ENCODE results near the gene BTBD17.
A peak's percentile ranks its signal among the peaks of the same experiment; 100 is the strongest.

The BTBD17 gene

DNA sequence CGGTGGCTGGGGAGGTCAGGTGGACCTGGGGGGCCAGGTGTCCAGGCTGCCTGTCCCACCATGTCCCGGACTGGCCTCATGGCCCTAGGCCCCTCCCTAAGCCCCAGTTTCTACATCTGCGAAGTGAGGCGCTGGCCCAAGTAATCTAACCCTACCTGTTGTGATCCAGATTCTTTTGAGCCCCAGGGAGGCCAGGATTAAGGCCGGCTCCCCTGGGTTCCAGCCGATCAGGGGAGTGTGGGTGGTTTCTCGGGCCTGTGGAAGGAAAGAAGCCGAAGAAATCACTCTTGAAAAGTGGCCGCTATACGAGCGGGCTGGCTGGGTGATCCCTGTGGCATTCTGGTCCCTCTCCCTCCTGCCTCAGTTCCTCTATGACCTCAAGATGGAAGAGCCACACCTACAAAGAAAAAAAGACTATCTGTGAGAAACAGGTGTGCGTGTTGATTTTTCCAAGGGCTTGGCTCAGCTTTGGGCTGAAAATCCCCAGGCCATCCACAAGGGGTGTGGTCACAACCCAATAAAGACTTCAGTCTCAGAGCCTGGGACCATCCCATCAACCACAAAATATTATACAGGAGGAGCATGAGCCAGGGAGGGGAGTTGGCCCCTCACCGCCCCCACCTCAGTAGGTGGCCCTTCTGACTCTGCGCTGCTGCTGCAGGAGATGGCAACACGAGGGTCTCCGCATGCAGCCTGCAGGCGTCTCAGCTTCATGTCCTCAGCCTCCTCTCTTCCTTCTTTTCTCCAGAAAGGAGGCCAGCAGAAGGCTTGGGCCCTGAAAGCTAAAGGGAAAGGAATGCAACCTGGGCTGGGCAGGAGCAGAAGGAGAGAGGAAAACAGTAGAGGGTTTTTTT, 25.9 kb upstream of the BTBD17 start:
- DNase-seq = no peak

DNA sequence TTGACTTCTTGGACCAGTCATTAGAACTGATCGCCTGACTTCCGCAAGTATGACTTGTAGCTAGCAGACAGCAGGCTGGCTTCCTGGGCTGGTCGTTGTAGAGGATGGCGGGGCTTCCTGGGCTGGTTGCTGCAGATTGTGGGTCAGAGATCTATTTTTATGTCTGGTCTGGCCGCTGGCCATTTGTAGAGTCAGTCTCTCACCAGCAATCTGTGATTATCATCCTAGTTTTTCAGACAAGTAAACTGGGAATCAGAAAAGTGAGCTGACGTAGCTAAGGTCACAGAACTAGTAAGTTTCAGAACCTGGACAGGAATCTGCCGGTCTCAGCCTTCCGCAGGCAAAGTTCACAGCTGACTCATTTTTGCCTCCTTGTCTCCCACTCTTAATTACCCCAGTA, 24.7 kb upstream of the BTBD17 start:
- DNase-seq = peak in 2 of 58 donors; percentile 10 to 29

DNA sequence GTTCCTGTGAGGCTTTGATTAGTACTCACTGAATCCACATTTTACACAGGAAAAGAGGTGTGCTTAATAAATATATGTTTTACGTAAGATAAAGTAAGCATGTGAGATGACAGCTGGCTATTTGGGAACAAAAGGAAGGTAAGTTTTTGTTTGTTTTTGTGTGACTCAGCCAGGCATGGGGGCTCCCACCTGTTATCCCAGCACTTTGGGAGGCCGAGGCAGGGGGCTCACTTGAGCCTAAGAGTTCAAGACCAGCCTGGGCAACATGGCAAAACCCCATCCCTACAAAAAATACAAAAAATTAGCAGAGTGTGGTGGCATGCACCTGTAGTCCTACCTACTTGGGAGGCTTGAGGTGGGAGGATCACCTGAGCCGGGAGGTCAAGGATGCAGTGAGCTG, 23.5 kb upstream of the BTBD17 start:
- no peak for DNase-seq

DNA sequence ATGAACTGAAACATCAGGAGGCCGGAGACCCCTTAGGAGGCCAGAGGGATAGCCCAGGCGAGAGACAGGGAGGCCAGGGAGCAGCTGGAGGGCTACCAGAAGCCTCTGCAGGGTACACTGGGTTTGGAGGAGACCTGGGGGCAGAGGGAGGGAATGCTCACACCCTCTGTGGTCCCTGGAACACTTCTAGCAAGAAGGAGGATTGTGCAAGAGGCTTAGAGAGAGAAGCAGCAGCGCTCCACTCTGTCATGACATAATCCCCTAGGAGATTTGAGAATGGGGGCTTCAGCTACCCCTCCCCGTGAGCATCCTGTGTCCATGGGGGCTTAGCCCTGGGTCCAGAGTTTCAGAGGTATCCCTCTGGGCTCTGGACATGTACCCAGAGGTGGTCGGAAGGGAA, 21.5 kb upstream of the BTBD17 start:
- no peak for DNase-seq

DNA sequence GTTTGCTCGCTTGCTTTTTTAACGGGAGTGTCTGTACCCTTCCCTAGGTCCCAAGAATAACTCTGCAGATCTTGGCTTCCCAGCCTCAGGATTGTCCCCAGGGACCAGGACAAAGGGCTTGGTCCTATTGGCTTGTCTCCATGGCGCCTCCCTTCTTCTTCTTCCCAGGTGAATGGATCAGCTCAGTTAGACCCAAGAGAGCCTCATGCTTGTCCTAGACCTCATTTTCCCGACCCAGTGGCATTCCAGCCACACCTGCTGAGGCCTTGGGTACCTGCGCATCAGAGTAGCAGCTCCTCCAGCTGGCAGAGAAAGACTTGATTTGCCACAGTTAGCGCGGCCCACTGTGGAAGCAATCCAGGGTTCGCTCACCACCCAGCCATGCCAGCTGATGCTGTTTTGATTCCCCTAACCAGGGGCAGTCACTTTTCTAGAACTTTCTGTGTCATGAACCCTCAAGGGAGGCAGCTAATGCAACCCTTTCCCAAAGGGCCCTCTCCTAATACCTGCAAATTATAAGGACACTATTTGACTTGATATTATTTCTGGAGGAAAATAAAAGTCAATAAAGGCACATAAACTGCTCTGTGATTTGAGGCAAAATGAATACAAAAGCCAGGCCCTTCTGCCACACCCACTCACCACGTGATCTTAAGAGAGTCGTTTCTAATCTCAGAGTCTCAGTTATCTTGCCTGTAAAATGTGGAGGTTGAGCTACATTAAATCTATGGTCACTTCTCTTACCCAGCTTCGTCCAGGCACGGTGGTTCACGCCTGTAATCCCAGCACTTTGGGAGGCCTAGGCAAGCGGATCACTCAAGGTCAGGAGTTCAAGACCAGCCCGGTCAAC, 19.5 kb upstream of the BTBD17 start:
- no peak for DNase-seq

DNA sequence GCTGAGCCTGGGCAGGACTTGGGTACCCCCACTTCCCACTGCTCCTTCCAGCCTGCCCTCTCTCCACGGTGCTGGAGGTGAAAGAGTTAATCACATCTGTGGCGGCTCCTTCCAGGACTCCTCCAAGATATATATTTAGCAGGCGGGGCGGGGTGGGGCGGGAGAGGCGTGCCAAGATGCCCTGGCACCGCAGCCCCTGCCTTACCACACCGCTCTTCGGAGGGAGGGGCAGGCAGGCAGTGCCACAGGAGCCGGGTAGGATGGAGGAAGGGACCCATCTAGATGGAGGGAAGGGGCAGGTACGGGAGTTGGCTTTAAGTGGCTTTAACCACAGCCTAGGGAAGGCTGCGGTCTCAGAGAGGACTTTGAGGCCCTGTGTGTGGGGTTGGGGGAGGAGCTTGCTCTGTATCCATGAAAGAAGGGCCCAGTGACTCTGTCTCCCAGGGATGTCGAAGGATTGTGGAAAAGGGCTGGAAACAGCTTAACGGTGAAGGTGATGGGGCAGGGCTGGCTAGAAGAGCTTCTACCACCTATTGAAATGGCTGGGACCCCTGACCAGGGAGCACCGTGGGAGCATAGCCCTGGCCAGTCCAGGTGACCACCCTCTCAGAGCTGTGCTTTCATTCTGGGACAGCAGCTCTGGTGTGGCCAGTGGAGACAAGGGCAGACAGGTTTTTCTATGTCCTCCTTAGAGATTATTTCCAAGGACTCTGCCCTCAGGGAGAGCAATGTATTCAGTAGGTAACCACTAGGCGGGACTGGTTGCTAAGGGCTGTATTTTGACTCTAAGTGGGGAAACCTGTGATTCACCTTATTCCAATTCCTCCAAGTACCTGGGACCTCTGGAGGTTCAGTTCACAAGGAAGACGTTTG, 18.7 kb upstream of the BTBD17 start:
- DNase-seq = no peak

DNA sequence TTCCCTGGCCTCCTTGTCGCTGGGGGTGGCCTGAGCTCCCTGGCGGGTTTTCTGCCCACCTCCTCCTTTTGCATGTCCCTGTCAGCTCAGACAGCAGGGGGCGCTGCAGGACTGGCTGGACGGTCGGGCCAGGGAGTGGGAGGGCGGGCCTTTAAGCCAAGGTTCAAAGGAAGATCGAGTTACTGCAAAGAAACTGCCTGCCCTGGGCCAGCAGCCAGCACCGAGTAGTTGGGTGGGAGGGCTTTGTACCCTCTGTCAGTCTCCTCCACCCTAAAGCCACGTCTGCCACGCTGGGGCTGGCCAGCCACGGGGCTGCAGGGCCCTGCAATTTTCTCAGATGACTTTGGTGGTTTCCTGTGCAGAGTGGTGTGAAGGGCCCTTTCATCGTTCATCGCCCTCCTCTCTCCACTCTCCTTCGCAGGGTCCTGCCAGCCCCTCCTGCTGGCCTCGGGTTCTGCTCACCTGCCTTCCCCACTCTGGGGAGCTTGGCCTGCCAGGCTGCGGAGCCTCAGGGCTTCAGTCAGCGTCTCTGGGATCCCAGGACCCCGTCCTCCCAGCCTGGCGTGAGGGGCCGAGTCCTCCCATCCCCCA, 17.9 kb upstream of the BTBD17 start:
- peak in 57 of 58 donors; percentile 8 to 93 (median 77) for DNase-seq

DNA sequence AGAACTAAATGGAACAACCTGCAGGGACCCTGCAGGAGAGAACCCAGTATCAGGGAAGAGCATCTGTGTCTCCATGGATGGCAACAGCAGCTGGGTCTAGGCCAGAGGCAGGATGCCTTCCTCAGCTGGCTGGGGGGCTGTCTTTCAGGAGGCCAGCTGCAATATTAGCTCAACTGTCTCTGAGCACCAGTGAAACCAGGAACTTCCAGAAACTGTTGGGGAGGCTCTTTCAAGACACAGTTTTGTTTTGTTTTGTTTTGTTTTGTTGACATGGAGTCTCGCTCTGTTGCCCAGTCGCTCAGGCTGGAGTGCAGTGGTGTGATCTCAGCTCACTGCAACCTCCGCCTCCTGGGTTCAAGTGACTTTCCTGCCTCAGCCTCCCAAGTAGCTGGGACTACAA, 13.2 kb upstream of the BTBD17 start:
- DNase-seq = no peak

DNA sequence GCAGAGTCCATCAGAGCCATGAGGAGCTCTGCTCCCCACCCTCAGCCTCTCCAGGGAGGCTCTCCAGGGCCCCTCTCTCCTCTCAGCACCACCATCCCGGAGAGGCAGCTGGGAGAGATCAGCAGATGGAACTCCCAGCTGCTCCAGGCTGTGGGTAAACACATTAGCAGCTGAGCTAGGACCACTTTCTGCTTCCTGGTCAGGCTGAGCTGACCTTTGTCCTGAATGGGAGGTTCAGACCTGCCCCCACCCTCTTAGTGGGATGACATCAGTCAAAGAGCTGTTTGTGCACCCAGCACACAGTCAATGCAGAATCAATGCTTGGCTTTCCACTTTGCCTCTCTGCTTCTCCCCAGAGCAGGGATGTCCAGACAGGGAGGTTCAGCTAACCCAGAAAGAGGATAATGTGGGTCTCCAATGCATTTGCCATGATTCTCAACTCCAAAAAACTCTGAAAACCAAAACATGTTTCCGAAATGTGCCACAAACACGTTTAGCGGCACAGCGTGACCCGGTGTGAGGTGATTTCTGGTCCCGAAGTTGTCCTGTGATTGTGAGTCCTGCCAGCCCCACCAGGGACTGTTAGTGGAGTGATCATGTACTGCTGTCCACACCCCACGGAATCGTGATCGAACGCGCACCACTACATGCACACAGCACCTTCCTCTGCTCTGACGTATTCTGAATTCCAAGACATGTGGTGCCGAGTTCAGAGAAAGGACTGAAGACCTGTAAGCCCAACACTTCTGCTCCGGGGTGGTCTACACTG, 12.4 kb upstream of the BTBD17 start:
- peak in 49 of 58 donors; percentile 12 to 91 (median 60) for DNase-seq

DNA sequence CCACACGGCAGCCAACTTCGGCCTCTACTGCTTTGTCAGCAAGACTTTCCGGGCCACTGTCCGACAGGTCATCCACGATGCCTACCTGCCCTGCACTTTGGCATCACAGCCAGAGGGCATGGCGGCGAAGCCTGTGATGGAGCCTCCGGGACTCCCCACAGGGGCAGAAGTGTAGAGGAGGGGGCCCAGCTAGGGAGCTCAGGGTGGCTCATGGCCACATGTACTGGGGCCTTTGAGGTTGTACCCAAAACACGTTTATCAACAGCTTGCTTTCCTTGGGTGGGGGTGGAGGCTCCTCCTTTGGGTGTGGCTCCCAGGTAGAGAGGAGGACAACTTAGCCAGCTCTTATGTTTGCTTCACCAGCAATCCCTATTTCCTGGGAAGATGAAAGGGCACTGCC, 10.8 kb upstream of the BTBD17 start:
- no peak for DNase-seq

DNA sequence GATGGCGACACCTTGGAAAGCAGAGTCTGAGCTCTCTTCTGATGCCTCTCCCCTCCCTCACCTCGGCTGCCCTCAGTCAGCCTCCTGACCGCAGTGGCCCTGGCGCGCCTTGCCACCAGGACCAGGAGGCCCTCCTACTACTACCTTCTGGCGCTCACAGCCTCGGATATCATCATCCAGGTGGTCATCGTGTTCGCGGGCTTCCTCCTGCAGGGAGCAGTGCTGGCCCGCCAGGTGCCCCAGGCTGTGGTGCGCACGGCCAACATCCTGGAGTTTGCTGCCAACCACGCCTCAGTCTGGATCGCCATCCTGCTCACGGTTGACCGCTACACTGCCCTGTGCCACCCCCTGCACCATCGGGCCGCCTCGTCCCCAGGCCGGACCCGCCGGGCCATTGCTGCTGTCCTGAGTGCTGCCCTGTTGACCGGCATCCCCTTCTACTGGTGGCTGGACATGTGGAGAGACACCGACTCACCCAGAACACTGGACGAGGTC, 10.0 kb upstream of the BTBD17 start:
- no peak for DNase-seq

DNA sequence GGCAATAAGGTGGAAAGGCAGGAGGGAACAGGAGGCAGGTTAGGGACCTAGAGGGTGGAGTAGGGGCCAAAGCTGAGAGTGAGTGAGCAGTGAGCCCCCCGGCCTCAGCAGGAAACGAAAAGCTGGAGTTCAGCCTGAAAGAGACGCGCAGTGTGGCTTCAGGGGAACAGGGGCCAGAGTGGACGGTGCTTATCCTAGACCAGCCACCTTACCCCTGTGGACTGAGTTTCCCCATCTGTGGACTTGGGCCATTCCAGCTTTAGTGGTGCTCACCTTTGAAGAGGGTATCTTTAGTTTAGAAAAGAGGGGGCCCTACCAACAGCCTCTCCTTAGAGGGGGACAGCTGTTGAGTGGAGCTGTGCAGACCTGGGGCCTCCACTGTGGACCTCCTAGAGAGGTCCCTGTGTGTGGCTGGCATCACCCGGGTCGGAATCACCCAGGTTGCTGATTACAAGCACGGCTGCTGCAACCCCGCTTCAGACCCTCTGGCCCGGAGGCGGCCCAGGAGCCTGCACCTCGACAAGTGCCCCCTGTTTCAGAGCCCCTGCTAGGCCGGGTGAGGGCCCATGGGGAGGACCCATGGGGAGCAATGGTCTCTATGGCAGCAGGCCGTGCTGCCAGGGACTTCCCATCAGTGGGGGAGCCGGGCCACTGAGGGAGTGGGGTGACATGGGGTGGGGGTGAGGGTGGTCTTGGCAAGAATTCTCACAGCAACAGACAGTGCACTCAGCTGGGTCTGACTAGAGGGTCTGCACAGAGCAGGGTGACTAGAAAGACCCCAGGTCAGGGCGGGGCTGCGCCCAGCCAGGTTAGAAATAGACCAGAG, 8.2 kb upstream of the BTBD17 start:
- no peak for DNase-seq

DNA sequence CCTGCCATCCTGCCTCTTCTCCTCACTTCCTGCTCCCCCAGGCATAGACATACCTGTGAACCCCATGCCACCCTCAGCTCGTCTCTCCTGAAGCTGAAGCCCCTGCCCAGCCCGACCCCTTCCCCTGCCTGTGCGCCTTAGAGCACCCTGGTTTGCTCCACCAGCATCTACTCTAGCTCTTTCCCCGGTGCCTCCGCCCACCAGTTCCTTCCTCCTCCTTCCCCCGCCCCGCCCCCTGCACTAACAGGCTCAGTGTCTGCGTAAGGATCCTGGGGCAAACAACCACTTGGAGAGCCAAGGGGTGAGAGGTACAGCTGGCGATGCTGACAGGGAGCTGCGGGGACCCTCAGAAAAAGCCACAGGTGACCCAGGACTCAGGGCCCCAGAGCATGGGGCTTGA, 7.6 kb upstream of the BTBD17 start:
- DNase-seq = peak in 1 of 58 donors; percentile 8

DNA sequence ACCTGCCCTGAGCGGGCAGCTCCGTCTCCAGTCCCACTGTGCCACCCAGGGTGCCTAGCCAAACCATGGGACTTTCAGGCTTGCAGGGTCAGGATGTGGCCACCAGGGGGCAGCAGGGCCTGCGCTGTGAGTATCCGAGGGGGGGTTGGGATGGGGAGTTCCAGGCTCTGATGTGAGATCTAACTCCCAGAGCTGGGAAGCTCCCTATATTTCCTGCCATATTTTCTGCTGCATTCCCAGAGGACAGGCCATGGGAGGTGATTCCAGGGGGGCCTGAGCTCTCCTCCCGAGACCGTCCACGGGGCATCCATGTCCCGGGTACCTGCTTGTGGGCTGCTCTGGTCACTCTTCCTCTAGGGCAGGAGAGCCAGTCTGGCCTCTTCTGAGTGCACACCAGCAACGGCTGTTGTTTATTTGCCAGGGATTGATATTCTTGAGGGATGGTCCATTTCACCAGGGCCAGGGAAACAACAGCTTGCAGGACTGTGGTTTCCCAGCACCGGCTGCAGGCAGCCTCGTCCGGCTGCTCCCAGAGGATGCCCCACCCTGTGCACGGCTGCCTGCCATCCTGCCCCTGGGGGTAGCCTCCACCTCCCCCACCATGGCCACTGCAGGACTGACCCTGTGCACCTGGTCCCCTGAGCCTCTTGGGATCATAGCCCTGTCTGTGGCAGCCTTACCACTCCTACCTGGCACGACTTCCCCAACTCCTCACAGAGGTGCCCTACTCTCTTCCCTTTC, 6.8 kb upstream of the BTBD17 start:
- peak in 55 of 58 donors; percentile 16 to 87 (median 65) for DNase-seq

DNA sequence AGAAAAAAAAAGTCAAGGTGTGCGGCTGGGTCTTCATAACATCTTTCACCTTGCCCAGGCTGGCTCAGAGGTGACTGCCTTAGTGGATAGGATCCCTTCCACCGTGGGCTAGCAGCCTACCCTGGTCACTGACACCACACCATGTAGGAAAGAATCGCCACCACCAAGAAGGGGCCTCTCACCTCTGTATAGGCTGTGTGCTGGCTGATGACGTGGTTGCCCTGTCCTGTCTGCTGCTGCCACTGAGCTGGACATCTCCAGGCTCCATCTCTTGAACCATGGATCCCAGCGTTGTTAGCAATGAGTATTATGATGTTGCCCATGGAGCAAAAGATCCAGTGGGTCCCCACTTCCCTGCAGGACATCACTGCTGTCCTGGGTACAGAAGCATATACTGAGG, 5.5 kb upstream of the BTBD17 start, which contains the start of gene GPR142:
Gene GPR142, plus strand, starts transcription at position 301 of the 400 bp plus-strand sequence. CDS start 2,035 bp downstream, outside the sequence.
- no peak for DNase-seq

DNA sequence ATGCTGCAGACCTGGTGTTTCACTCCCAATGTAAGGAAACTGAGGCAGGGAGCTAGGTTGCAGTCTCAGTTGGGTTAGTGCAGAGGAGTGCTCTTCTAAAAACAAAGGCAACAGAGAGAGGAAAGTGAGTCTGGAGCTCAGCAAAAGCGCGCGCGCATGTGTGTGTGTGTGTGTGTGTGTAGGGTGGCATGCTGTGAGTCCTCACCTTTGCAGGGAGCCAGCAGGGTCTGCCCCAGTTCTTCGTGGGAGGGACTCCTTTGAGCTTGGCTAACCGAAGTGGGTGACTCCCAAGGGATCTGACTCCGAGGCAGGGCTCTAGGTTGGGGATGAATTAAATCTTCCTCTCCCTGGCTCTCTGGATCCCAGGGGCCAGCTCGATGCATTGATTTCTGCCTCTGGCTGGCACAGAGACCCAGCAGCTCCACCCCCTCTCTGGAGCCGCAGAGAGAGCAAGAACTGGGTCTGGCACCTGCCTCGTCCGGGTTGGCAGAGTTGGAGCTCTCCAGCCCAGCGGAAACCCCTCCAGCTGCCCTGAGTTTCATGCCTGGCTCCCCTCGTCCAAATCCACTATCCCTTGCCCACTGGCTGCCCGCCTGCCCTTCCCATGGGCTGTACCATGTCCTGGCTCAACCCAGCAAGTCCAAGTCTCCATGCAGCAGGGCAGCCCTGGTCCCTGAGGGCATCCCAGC, 1.3 kb upstream of the BTBD17 start:
- peak in 51 of 58 donors; percentile 15 to 86 (median 54) for DNase-seq

DNA sequence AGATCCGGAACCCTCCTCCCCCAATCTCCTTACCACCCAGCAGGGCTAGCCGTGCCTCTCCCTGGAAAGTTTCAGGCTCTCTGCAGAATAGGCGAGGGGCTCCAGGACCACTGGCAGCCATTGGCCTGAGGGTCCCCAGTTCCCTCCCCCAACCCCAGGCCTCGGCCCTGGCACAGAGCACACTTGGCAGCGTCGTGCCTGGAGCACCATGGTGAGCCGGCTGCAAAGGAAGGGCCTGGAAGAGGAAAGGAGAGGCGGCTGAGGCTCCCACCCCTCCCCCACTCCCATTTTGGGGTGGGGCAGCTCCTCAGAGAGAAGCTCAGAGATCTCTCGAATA, 369 bp upstream of the BTBD17 start:
- peak in 12 of 58 donors; percentile 25 to 74 (median 46) for DNase-seq

DNA sequence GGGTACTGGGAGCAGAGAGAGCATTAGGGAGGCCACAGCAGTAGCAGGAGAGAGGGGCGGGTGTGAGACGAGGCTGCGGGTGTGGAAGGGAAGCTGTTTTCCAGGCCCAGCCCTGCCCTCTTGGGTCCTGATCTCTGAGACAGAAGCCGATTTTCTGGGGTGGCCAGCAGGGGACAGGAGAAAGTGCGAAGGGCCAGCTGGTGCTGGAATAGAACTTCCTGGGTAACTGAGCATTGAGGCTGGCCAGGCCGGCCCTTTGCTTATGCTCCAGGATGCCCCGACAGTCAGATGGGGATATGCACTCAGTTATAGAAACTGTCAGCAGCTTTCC, 804 bp downstream of the BTBD17 start:
- no peak for DNase-seq
